NCI-H187 (cell line): ENCODE data around the gene GAPT.
A peak's percentile ranks its signal among the peaks of the same experiment; 100 is the strongest.
"Not testable (repeated sequence)": the region's sequence is repeated elsewhere in the genome, so short reads cannot be mapped to it uniquely, and the experiment has no call there.

ENCODE experiments used
- DNase-seq, 2 experiments: peaks; one replicate each; lab custom pipeline; 2025; lab: John Stamatoyannopoulos, UW

Gene GAPT

DNA sequence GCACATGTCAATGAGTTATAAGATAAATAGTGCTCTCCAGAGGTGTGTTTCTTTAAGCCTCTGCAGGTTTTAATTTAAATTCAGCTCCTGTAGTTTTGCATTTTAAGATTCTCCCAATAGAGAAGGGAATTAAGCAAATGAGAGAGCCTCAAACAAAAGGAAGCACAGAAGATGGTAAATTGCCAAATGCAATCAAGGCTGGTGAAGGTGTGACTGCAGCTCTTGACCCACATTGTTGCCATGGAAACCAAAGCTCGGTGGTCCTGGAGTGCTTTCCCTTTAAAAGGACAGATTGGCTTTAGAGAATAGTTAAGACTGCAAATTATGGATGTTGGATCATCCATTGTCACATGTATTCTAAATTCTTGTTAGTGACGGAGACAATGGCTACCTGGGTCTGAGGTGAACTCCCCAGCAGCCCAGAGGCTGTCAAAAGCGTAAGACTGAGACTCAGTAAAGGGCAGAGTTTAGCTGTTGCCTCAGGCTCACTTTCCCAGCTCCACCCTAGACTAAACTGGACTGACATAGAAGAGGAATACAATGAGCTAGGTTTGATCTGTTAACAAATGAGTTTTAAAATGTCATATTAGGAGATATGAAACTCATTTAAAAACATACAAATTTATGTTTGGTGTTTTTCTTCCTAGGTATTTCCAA lies 12.3 kb downstream of the GAPT start:
- DNase-seq = no peak

- peak in 1 of 2 experiments; percentile 5 for DNase-seq
These were observed 13.5 kb downstream of the GAPT start for GRCh38 chr5:58504766-58505165.

DNA sequence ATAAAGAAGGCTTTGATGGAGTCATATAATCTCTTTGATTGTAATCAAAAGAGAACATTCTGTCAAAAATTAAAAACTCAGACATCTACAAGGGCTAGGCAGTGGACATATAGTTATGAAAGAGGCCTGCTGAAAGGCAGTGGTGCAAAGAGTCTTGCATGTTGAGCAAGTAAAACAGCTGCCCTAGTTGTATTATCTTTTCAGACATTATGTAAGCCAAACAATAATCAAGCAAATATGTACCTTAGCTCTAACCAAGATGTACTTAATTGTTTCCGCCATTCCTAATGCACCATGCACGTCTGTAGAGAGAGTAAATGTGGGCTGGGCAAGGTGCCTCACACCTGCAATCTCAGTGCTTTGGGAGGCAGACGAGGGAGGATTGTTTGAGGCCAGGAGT lies 14.3 kb downstream of the GAPT start:
- DNase-seq = no peak

GRCh38 chr5:58505971-58506640 lies 14.9 kb downstream of the GAPT start:
- DNase-seq = no peak

GRCh38 chr5:58507715-58508114 lies 16.5 kb downstream of the GAPT start:
- no peak for DNase-seq

- no peak for DNase-seq
These were observed 26.0 kb downstream of the GAPT start for GRCh38 chr5:58517198-58517597.

DNA sequence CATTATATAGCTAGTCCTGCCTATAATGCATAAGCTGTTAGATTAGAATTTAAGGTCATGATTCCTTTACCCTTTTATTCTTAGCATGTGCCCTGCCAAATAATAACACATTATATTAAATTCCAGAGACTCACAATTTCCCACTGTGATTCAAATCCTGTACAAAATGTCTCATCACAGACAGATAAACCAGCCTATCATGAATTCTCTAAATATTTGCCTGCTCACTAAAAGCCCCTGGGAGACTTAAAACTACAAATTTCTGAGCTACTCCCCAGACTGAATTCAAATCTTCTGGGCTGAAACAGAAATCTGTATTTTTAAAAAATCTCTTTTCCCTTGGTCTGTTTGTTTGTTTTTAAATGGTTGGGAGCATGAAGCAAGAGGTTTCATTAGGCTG lies 32.7 kb downstream of the GAPT start:
- DNase-seq = no peak

- DNase-seq = no peak
These were observed 33.3 kb downstream of the GAPT start for GRCh38 chr5:58524571-58524970.

DNA sequence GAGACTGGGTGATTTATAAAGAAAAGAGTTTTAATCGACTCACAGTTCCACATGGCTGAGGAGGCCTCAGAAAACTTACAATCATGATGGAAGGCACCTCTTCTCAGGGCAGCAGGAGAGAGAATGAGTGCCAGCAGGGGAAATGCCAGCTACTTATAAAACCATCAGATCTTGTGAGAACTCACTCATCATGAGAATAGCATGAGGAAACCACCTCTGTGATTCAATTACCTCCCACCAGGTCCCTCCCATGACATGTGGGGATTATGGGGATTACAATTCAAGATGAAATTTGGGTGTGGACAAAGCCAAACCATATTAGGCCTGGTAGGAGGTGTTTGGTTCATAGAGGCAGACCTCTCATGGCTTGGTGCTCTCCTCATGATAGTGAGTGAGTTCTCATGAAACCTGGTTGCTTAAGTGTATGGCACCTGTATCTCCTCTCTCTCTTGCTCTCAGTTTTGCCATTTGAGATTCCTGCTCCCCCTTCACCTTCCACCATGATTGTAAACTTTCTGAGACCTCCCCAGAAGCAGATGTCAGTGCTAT lies 39.8 kb downstream of the GAPT start:
- DNase-seq = no peak

GRCh38 chr5:58541935-58542334 lies 50.7 kb downstream of the GAPT start:
- not testable (repeated sequence) for DNase-seq

GRCh38 chr5:58542709-58543108 lies 51.5 kb downstream of the GAPT start:
- no peak for DNase-seq

DNA sequence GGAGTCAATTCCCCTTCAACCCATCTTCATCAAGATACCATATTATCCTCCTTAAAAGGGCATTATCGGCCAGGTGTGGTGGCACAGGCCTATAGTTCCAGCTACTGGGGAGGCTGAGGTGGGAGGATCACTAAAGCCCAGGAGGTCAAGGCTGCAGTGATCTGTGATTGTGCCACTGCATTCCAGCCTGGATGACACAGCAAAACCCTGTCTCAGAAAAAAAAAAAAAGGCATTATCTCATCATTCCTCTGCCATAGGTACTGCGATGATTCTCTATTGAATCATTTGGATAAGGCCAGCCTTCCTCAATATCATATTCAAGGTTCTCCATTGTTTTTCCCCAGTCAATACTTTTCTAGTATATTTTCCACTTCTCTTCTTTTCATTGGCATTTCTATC lies 52.5 kb downstream of the GAPT start:
- no peak for DNase-seq

DNA sequence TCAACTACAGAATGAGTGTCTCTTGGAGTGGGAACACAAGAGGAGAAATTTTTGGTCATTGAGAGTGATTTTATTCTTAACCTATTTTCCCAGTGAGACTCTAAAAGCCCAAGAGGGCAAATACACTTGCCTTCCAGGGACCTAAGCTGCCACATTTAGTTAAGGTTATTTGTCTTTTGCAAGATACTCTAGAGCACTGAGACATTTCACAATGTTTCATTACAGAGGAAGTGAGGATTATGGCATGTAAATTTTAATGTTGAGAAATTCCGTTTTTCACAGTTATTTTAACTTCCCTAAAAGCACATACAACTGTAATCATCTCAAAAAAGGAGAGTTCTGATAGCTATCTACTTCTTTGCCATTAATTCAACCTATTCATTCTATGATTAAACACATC lies 53.0 kb downstream of the GAPT start:
- no peak for DNase-seq

DNA sequence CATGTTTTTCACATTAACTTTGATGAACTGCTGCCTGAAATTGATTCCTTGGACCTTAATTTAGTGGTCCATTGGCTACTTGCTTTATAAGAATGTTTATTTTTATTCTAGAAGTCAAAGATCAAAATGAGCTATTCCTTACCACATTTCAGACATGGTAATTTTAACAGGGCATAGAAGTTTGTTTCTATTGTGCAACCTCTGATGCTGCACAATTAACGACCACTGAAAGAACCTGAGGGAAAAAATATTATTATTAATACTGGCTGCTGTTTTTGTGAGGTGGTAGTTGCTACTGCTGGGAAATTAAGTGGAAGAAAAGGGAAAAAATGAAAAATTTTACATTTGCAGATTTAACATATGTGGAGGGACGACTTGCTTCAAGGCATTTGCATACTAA lies 53.7 kb downstream of the GAPT start:
- no peak for DNase-seq

- no peak for DNase-seq
These were observed 54.7 kb downstream of the GAPT start for GRCh38 chr5:58545912-58546311.
